Parathyroid adenoma (tissue), 2 donors: Measurements from ENCODE around the gene NDST1.

Experiments
- H2AFZ ChIP-seq: fragments of 300-600 bp; sonication (generic); one replicate; pipeline ENCODE4 v1.7.0; 2017; ENCODE audit warnings: antibody characterized with exemption, mild to moderate bottlenecking
- H3K27ac ChIP-seq: fragments of 300-600 bp; sonication (generic); one replicate; pipeline ENCODE4 v1.7.0; 2017
- H3K27me3 ChIP-seq: fragments of 300-600 bp; sonication (generic); one replicate; pipeline ENCODE4 v1.7.0; 2017; ENCODE audit warnings: low read length; ENCODE audit not compliant: control insufficient read depth, insufficient read depth
- H3K36me3 ChIP-seq: fragments of 300-600 bp; sonication (generic); one replicate; pipeline ENCODE4 v1.7.0; 2017; ENCODE audit warnings: low read length; ENCODE audit not compliant: control insufficient read depth, insufficient read depth
- H3K4me1 ChIP-seq: fragments of 300-600 bp; sonication (generic); one replicate; pipeline ENCODE4 v1.7.0; 2017; ENCODE audit warnings: control low read depth
- H3K4me2 ChIP-seq: fragments of 300-600 bp; sonication (generic); one replicate; pipeline ENCODE4 v1.7.0; 2017; ENCODE audit warnings: low read length
- H3K4me3 ChIP-seq: fragments of 300-600 bp; sonication (generic); one replicate; pipeline ENCODE4 v1.7.0; 2017; ENCODE audit warnings: low read depth, low read length
- H3K79me2 ChIP-seq: fragments of 300-600 bp; sonication (generic); one replicate; pipeline ENCODE4 v1.7.0; 2017; ENCODE audit warnings: control low read depth
- H3K9ac ChIP-seq: fragments of 300-600 bp; sonication (generic); one replicate; pipeline ENCODE4 v1.7.0; 2017; ENCODE audit warnings: mild to moderate bottlenecking
- H3K9me3 ChIP-seq: fragments of 300-600 bp; sonication (generic); one replicate; pipeline ENCODE4 v1.7.0; 2017; ENCODE audit warnings: low read length; ENCODE audit not compliant: control insufficient read depth
- CTCF ChIP-seq: fragments of 300-600 bp; sonication (generic); IDR thresholded peaks from one replicate; pipeline ENCODE4 v1.7.0; 2017; ENCODE audit warnings: antibody characterized with exemption, mild to moderate bottlenecking
- donor health status: primary hyperparathyroidism.

NDST1 gene

GRCh38 chr5:150596826-150597225, 88.9 kb downstream of the NDST1 start:
- Histone ChIP-seq H3K9ac (no peak overlapping the region), H3K4me3 (no peak overlapping the region), H3K4me1 (no peaks in the 10 kb centered on the region), H3K9me3 (no peaks in the 10 kb centered on the region), H3K4me2 (no peak overlapping the region), H3K27ac (peak overlapping the region; percentile 53), H3K36me3 (no peaks in the 10 kb centered on the region), H3K27me3 (no peaks in the 10 kb centered on the region), H2AFZ (no peak overlapping the region), H3K79me2 (no peaks in the 10 kb centered on the region)
- TF ChIP-seq CTCF = no peak

GRCh38 chr5:150598006-150598405, 90.1 kb downstream of the NDST1 start:
- TF ChIP-seq CTCF = no peak
- Histone ChIP-seq H3K4me1 (no peaks in the 10 kb centered on the region), H3K27me3 (no peaks in the 10 kb centered on the region), H3K79me2 (no peaks in the 10 kb centered on the region), H3K27ac (no peak overlapping the region), H3K4me3 (no peak overlapping the region), H2AFZ (no peak overlapping the region), H3K9ac (no peak overlapping the region), H3K9me3 (no peaks in the 10 kb centered on the region), H3K36me3 (no peaks in the 10 kb centered on the region), H3K4me2 (no peak overlapping the region)

DNA sequence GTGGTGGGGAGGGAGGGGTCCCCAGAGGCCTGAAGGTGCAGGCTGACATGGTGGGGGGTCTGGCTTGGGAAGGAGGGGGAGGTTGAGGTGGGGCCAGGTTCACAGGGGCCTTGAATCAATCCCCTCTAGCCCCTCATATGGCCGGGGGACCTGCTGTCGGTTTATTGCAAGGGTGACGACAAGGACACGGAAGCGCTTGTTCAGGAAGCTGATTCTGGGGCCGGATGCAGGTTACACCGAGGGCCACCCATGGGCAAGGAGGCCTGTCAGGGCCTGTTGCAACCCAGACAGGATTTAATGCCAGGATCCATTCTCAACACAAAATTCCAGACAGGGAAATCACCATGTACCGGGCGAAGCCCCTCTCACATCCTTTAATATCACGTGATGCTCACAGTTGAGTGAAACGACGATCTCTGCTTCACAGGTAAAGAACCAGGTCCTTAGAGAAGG, 90.9 kb downstream of the NDST1 start:
- H3K4me3 ChIP-seq = no peak overlapping the region
- no peak for TF ChIP-seq CTCF
- H3K4me2 ChIP-seq = no peak overlapping the region
- H3K9ac ChIP-seq = no peak overlapping the region
- no peaks in the 10 kb centered on the region for H3K9me3 ChIP-seq
- no peak overlapping the region for H3K27ac ChIP-seq
- H2AFZ ChIP-seq = no peak overlapping the region
- no peaks in the 10 kb centered on the region for H3K79me2 ChIP-seq
- no peaks in the 10 kb centered on the region for H3K4me1 ChIP-seq
- no peaks in the 10 kb centered on the region for H3K36me3 ChIP-seq
- no peaks in the 10 kb centered on the region for H3K27me3 ChIP-seq

DNA sequence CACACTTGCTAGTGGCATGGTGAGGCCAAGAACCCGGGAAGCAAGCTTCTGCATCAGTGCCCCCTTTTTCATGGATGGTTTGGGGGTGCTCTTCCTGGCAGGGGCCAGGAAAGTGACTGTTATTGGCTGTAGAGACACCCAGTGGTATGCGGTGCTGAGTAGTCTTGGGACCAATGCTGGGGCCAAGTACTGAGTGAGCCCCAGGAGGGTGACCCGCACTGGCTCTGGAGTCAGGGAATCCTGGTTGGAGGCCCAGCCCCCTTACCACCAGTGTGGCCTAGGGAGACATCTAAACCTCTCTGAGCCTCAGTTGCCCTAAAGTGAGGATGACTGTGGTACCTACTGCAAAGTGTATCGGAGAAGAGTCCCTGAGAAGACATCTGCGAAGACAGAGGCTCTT, 91.3 kb downstream of the NDST1 start:
- Histone ChIP-seq H3K4me2 (no peak overlapping the region), H2AFZ (no peak overlapping the region), H3K36me3 (no peaks in the 10 kb centered on the region), H3K79me2 (no peaks in the 10 kb centered on the region), H3K4me3 (no peak overlapping the region), H3K4me1 (no peaks in the 10 kb centered on the region), H3K27ac (no peak overlapping the region), H3K9me3 (no peaks in the 10 kb centered on the region), H3K9ac (no peak overlapping the region), H3K27me3 (no peaks in the 10 kb centered on the region)
- no peak for TF ChIP-seq CTCF

GRCh38 chr5:150599917-150600511, 92.1 kb downstream of the NDST1 start:
- no peak overlapping the region for H3K9ac ChIP-seq
- no peak overlapping the region for H2AFZ ChIP-seq
- no peak overlapping the region for H3K4me3 ChIP-seq
- no peaks in the 10 kb centered on the region for H3K27me3 ChIP-seq
- H3K4me2 ChIP-seq = no peak overlapping the region
- no peaks in the 10 kb centered on the region for H3K36me3 ChIP-seq
- H3K4me1 ChIP-seq = no peaks in the 10 kb centered on the region
- no peak overlapping the region for H3K27ac ChIP-seq
- H3K9me3 ChIP-seq = no peaks in the 10 kb centered on the region
- no peaks in the 10 kb centered on the region for H3K79me2 ChIP-seq
- no peak for TF ChIP-seq CTCF
